IMR-90 (cell line): ENCODE measurements around the gene PGAP1. TPM values are rescaled to one million over a fixed set of nuclear protein-coding genes. Genes with fewer than 3 reads are reported as not detected.

ENCODE experiments used
- ATAC-seq: fragments of 200-7000 bp; cut with Tn5 transposase; 2 replicates; pipeline ENCODE4 v1.9.1; 2020; ENCODE audit warnings: low read depth, mild to moderate bottlenecking, moderate library complexity
- BruUV-seq: library from RNA; stranded (reverse); fragments of 400-500 nt; replicated peaks from 2 replicates; lab custom pipeline; 2021; lab: Mats Ljungman, UMichigan
- CTCF ChIA-PET: fragments of 300-600 bp; formaldehyde crosslinking; extraction: SDS; loops from one replicate; lab custom pipeline; 2021; ENCODE audit warnings: antibody characterized with exemption; lab: Yijun Ruan, JAX
- POLR2A ChIA-PET: fragments of 300-600 bp; sonication (Branson Sonifier 250); formaldehyde crosslinking; loops from one replicate; lab custom pipeline; 2022; ENCODE audit warnings: antibody characterized with exemption; ENCODE audit not compliant: unreplicated experiment; lab: Charles Lee
- DNase-seq: peaks from one replicate; pipeline ENCODE4 v3.0.0; 2013
- H2AFZ ChIP-seq: replicated peaks from 2 replicates; pipeline ENCODE3; 2013; ENCODE audit warnings: low read length, mild to moderate bottlenecking; ENCODE audit not compliant: poor library complexity
- H2AK5ac ChIP-seq: 2 replicates; pipeline ENCODE4 v1.6.1; 2013; ENCODE audit warnings: low read depth, low read length, inconsistent platforms
- H2AK9ac ChIP-seq: replicated peaks from 2 replicates; pipeline ENCODE3; 2013; ENCODE audit warnings: mild to moderate bottlenecking, low read depth, low read length, moderate library complexity; ENCODE audit not compliant: poor library complexity
- H2BK120ac ChIP-seq: 2 replicates; pipeline ENCODE4 v1.6.1; 2013; ENCODE audit warnings: low read depth, low read length, inconsistent platforms
- H2BK15ac ChIP-seq: 3 replicates; pipeline ENCODE4 v1.6.1; 2013; ENCODE audit warnings: low read depth, low read length, inconsistent platforms
- H2BK20ac ChIP-seq: 2 replicates; pipeline ENCODE4 v1.6.1; 2013; ENCODE audit warnings: low read depth, mild to moderate bottlenecking, inconsistent platforms, low read length, moderate library complexity
- H2BK5ac ChIP-seq: 2 replicates; pipeline ENCODE4 v1.6.1; 2013; ENCODE audit warnings: mild to moderate bottlenecking, low read depth, low read length, inconsistent platforms; ENCODE audit not compliant: poor library complexity, severe bottlenecking
- H3K14ac ChIP-seq: replicated peaks from 2 replicates; pipeline ENCODE4 v1.6.1; 2013; ENCODE audit warnings: low read depth, low read length, inconsistent platforms
- H3K18ac ChIP-seq: 2 replicates; pipeline ENCODE4 v1.6.1; 2013; ENCODE audit warnings: low read depth, low read length, control low read depth
- H3K23ac ChIP-seq: 2 replicates; pipeline ENCODE4 v1.6.1; 2013; ENCODE audit warnings: low read depth, low read length, inconsistent platforms
- H3K27ac ChIP-seq: 2 replicates; pipeline ENCODE4 v1.5.1; 2013; ENCODE audit warnings: mild to moderate bottlenecking, control low read depth, low read length; ENCODE audit not compliant: insufficient read depth
- H3K27me3 ChIP-seq: 2 replicates; pipeline ENCODE4 v1.6.1; 2013; ENCODE audit warnings: low read length; ENCODE audit not compliant: control insufficient read depth, insufficient read depth
- H3K36me3 ChIP-seq: 2 replicates; pipeline ENCODE4 v1.6.1; 2013; ENCODE audit warnings: low read length, mixed read lengths; ENCODE audit not compliant: control insufficient read depth, insufficient read depth
- H3K4ac ChIP-seq: 2 replicates; pipeline ENCODE4 v1.6.1; 2013; ENCODE audit warnings: low read depth, low read length, inconsistent platforms
- H3K4me1 ChIP-seq: 2 replicates; pipeline ENCODE4 v1.6.1; 2013; ENCODE audit warnings: low read length, mixed read lengths; ENCODE audit not compliant: control insufficient read depth, insufficient read depth
- H3K4me2 ChIP-seq: 2 replicates; pipeline ENCODE4 v1.6.1; 2013; ENCODE audit warnings: low read depth, mild to moderate bottlenecking, control low read depth, low read length, moderate library complexity
- H3K4me3 ChIP-seq: 2 replicates; pipeline ENCODE4 v1.5.1; 2013; ENCODE audit warnings: low read depth, mild to moderate bottlenecking, control low read depth, low read length, moderate library complexity; ENCODE audit not compliant: insufficient read depth
- H3K56ac ChIP-seq: 2 replicates; pipeline ENCODE4 v1.6.1; 2013; ENCODE audit warnings: low read length, inconsistent platforms; ENCODE audit not compliant: insufficient read depth; ENCODE audit errors: extremely low read depth
- H3K79me1 ChIP-seq, 2 experiments: 2 replicates each; pipeline ENCODE4 v1.6.1; 2013; ENCODE audit warnings: low read length in 2 of 2, inconsistent platforms in 1 of 2, low read depth in 1 of 2
- H3K9ac ChIP-seq: 2 replicates; pipeline ENCODE4 v1.6.1; 2013; ENCODE audit warnings: low read depth, low read length, control low read depth
- H3K9me1 ChIP-seq: 2 replicates; pipeline ENCODE4 v1.6.1; 2013; ENCODE audit warnings: low read length, inconsistent platforms; ENCODE audit not compliant: insufficient read depth
- H3K9me3 ChIP-seq: 2 replicates; pipeline ENCODE4 v1.6.1; 2013; ENCODE audit warnings: low read length; ENCODE audit not compliant: control insufficient read depth, insufficient read depth
- H4K20me1 ChIP-seq: 2 replicates; pipeline ENCODE4 v1.6.1; 2013; ENCODE audit warnings: low read length, inconsistent platforms; ENCODE audit not compliant: insufficient read depth
- H4K5ac ChIP-seq: 2 replicates; pipeline ENCODE4 v1.6.1; 2013; ENCODE audit warnings: mild to moderate bottlenecking, low read depth, low read length, control low read depth
- H4K8ac ChIP-seq, 2 experiments: 2 replicates each; pipeline ENCODE4 v1.6.1; 2013; ENCODE audit warnings: low read depth in 2 of 2, low read length in 2 of 2, control low read depth in 1 of 2, inconsistent platforms in 1 of 2
- H4K91ac ChIP-seq: 2 replicates; pipeline ENCODE4 v1.6.1; 2013; ENCODE audit warnings: low read depth, low read length, inconsistent platforms; ENCODE audit not compliant: insufficient read depth
- RCOR1 ChIP-seq: IDR thresholded peaks from 2 replicates; pipeline ENCODE4 v1.6.1; 2012; ENCODE audit warnings: mild to moderate bottlenecking, low read length, improper control_type of control experiment; ENCODE audit not compliant: insufficient replicate concordance
- WGBS, 2 experiments: methylation state at CpG; one replicate each; pipeline versions ENCODE4 v1.1.5 to v1.1.7; 2013; ENCODE audit warnings: missing lambda C conversion rate in 2 of 2; ENCODE audit not compliant: insufficient read length in 1 of 2; ENCODE audit errors: extremely low coverage in 2 of 2; 5-methylcytosine and 5-hydroxymethylcytosine counted together
- dilution Hi-C: fragments of 300-500 bp; cut with HindIII; formaldehyde crosslinking; loops from one replicate; pipeline ENCODE4 v1.14.3; 2018; ENCODE audit warnings: low sequenced_read_pairs; ENCODE audit not compliant: unreplicated experiment
- in situ Hi-C: fragments of 300-500 bp; cut with MboI; formaldehyde crosslinking; loops from 3 replicates; pipeline ENCODE4 v1.14.3; 2019; ENCODE audit warnings: low sequenced_read_pairs, inconsistent platforms, mixed read lengths
- intact Hi-C: fragments of 100-400 bp; cut with micrococcal nuclease; formaldehyde crosslinking; loops from 2 replicates; pipeline ENCODE4 v1.10.0; 2022
- polyA plus RNA-seq, 3 experiments: library from polyadenylated mRNA; depleted of rRNA; stranded (reverse); fragments of >200 nt; gene quantifications; 2 replicates each; pipeline ENCODE4 v1.2.3, GENCODE V29; 2012; ENCODE audit warnings: low replicate concordance in 1 of 3
- total RNA-seq: library from RNA; depleted of rRNA; stranded (reverse); fragments of >200 nt; gene quantifications from 2 replicates; pipeline ENCODE4 v1.2.3, GENCODE V29; 2012

Gene PGAP1
- total and polyA plus RNA-seq, 2 of the 4 experiments (the other 2 are of a cell fraction): 1.9 to 5.7 TPM

DNA sequence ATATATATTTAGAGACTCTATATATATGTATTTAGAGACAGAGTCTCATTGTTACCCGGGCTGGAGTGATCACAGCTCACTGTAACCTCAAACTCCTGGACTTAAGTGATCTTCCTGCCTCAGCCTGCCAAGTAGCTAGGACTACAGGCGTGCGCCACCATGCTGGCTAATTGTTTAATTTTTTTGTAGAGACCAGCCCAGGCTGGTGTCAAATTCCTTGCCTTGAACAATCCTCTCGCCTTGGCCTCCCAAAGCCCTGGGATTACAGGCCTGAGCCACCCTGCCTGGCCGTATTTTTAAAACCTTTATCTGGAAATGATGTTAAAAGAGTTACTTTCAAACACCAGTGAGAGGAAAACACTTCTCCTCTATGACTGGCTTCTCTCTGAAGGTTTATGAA is 30.9 kb upstream of the PGAP1 start:
- dilution Hi-C loops: no loop called here
- Histone ChIP-seq H3K4ac (no peak overlapping the region), H2AK9ac (no peak overlapping the region), H4K5ac (no peak overlapping the region), H2AK5ac (no peak overlapping the region), H3K9me1 (no peaks in the 10 kb centered on the region), H3K27ac (no peak overlapping the region), H3K56ac (no peak overlapping the region), H2BK20ac (no peak overlapping the region), H3K4me3 (no peak overlapping the region), H2BK120ac (no peak overlapping the region), H4K20me1 (no peaks in the 10 kb centered on the region), H3K23ac (no peak overlapping the region), H3K27me3 (no peaks in the 10 kb centered on the region), H4K91ac (no peak overlapping the region), H2BK15ac (no peak overlapping the region), H2AFZ (no peak overlapping the region), H3K18ac (no peak overlapping the region), H3K4me2 (no peak overlapping the region), H3K9me3 (no peaks in the 10 kb centered on the region), H3K9ac (no peak overlapping the region), H3K36me3 (no peaks in the 10 kb centered on the region), H3K14ac (no peak overlapping the region), H2BK5ac (no peak overlapping the region), H4K8ac (no peak overlapping the region), H3K79me1 (no peaks in the 10 kb centered on the region), H3K4me1 (no peaks in the 10 kb centered on the region)
- no CpG with 5 or more reads among the region's 5 CpGs for WGBS, 2 experiments
- DNase-seq (no peak), ATAC-seq (no peak)
- ChIA-PET POLR2A (no interaction called here), CTCF (interaction anchor here (0.7 kb wide), 1 partner anchor 29 kb away, joined by 7 read pairs; no protein-coding TSS in a partner anchor)
- no peak for TF ChIP-seq RCOR1
- intact Hi-C loops: no loop called here
- no TSS peak for BruUV-seq
- in situ Hi-C loops: no loop called here
